Suprapubic skin (tissue), 3 donors: ENCODE results near the gene SCN1A.

ENCODE experiments used
- CTCF ChIP-seq, 2 donors: fragments of 200-600 bp in 1 of 2; fragments of 450-650 bp in 1 of 2; sonication (generic) in 1 of 2; IDR thresholded peaks; one replicate each; pipeline ENCODE4 v1.5.1; 2016 to 2019; ENCODE audit warnings: antibody characterized with exemption in 2 of 2, mild to moderate bottlenecking in 1 of 2, moderate library complexity in 1 of 2
- POLR2A ChIP-seq, 2 donors: fragments of 450-650 bp; IDR thresholded peaks; one replicate each; pipeline ENCODE4 v1.6.1; 2017; ENCODE audit warnings: antibody characterized with exemption in 2 of 2, mild to moderate bottlenecking in 2 of 2, moderate library complexity in 2 of 2

GRCh38 chr2:166163775-166164174, 36.0 kb upstream of the SCN1A start:
- TF ChIP-seq CTCF (IDR thresholded peaks at IDR 0.05): no peak
- TF ChIP-seq POLR2A (IDR thresholded peaks at IDR 0.05): no peak
